Peyer's patch (tissue), 4 donors: ENCODE data around the gene RING1. TPM values are rescaled to one million over a fixed set of nuclear protein-coding genes. Genes with fewer than 3 reads are reported as not detected.

Source experiments
- DNase-seq, 3 donors: peaks; one replicate each; pipeline ENCODE4 v3.0.0-alpha.2; 2017 to 2019
- H3K27ac ChIP-seq, 4 donors: fragments of 200-600 bp; sonication (generic); one replicate each; pipeline ENCODE4 v1.5.1; 2016 to 2019
- H3K27me3 ChIP-seq, 2 donors: fragments of 200-600 bp; sonication (generic); one replicate each; pipeline ENCODE4 v1.5.1; 2019
- H3K36me3 ChIP-seq, 3 donors: fragments of 200-600 bp; sonication (generic); one replicate each; pipeline ENCODE4 v1.5.1; 2016 to 2019
- H3K4me1 ChIP-seq, 4 donors: fragments of 200-600 bp; sonication (generic); one replicate each; pipeline ENCODE4 v1.5.1; 2016 to 2019
- H3K4me3 ChIP-seq, 4 donors: fragments of 200-600 bp; sonication (generic); 1 replicate in 3 of 4; 2 replicates in 1 of 4; pipeline ENCODE4 v1.5.1; 2016 to 2019; ENCODE audit warnings: mild to moderate bottlenecking in 1 of 4
- H3K9me3 ChIP-seq, 4 donors: fragments of 200-600 bp; sonication (generic); one replicate each; pipeline ENCODE4 v1.5.1; 2016 to 2019; ENCODE audit warnings: mild to moderate bottlenecking in 1 of 4
- CTCF ChIP-seq, 6 experiments: fragments of 450-650 bp in 4 of 6; fragments of 200-600 bp in 2 of 6; sonication (generic) in 1 of 6; IDR thresholded peaks; one replicate each; pipeline ENCODE4 v1.5.1; 2017 to 2019; ENCODE audit warnings: antibody characterized with exemption in 6 of 6, mild to moderate bottlenecking in 3 of 6, moderate library complexity in 1 of 6
- POLR2A ChIP-seq, 2 donors: fragments of 450-650 bp; IDR thresholded peaks; one replicate each; pipeline ENCODE4 v1.5.1; 2017; ENCODE audit warnings: antibody characterized with exemption in 2 of 2, mild to moderate bottlenecking in 2 of 2, moderate library complexity in 2 of 2
- total RNA-seq, 4 donors: library from RNA; depleted of rRNA; stranded (reverse); fragments of >200 nt; gene quantifications; one replicate each; pipeline ENCODE4 v1.1.0, GENCODE V29; 2016

The RING1 gene
- total RNA-seq, 4 donors from 2014 or later = 18.2 to 38.0 (median 20.7) TPM

DNA sequence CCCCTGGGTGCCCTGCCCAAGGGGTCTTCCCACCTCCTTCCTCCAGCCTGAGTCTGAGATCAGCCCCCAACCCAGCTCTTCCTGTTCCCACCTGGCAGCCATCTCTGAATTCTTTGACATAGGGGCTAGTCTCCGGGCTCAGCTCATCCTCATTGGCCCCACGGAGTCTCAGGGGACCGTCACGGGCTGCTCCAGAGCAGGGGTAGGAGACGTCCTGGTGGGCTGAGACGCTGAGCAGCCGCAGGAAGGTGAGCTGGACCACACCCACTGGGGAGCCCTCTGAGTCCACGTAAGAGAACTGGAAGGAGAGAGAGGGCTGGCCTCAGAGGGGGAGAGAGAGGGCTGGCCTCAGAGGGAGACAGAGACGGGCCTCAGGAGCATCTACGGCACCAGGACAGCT, 44.1 kb upstream of the RING1 start:
- Histone ChIP-seq H3K27ac (no peak overlapping the region), H3K9me3 (no peaks in the 10 kb centered on the region), H3K4me3 (no peak overlapping the region), H3K4me1 (peaks cover 0 to 13% (median 6%) of the 10 kb centered on the region in 4 donors), H3K27me3 (no peaks in the 10 kb centered on the region), H3K36me3 (no peaks in the 10 kb centered on the region)
- TF ChIP-seq CTCF (IDR thresholded peaks at IDR 0.05) = no peak
- no peak for TF ChIP-seq POLR2A (IDR thresholded peaks at IDR 0.05)
- no peak for DNase-seq

DNA sequence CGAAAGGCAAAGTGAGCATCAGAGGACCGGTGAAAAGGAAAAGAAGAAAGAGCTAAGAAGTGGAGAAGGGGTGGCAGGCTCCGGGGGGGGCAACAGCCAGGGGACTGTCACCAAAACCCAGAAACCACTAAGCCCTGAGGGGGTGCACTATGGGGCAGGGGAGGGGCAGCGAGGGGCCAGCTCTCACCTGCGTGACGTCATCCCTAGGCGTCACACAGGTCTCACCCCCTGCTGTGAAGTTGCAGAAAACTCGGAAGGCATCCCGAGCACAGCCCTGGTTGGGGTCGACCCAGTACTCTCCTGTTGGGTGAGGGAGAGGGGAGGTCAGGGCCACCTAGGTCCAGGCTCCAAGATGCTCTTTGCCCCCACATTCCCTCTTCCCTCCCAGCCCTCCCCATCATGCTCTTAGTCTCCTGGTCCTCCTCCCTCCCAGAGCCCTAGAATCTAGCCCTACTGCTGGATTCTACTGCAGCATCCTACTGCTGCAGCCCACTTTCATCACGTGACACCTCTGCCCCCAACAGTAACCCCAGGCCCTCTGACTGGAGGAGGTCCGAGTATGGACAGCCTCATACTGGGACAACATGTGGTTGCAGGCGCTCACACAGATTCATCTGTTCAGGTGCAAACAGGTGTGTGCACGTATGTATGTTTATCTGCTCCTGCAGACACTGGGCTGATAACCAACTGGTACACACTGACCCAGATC, 43.5 kb upstream of the RING1 start:
- H3K9me3 ChIP-seq = no peaks in the 10 kb centered on the region
- H3K27me3 ChIP-seq = no peaks in the 10 kb centered on the region
- no peaks in the 10 kb centered on the region for H3K36me3 ChIP-seq
- DNase-seq = no peak
- H3K4me3 ChIP-seq = no peak overlapping the region
- no peak for TF ChIP-seq CTCF (IDR thresholded peaks at IDR 0.05)
- TF ChIP-seq POLR2A (IDR thresholded peaks at IDR 0.05) = no peak
- H3K27ac ChIP-seq = no peak overlapping the region
- peaks cover 0 to 13% (median 6%) of the 10 kb centered on the region in 4 donors for H3K4me1 ChIP-seq

DNA sequence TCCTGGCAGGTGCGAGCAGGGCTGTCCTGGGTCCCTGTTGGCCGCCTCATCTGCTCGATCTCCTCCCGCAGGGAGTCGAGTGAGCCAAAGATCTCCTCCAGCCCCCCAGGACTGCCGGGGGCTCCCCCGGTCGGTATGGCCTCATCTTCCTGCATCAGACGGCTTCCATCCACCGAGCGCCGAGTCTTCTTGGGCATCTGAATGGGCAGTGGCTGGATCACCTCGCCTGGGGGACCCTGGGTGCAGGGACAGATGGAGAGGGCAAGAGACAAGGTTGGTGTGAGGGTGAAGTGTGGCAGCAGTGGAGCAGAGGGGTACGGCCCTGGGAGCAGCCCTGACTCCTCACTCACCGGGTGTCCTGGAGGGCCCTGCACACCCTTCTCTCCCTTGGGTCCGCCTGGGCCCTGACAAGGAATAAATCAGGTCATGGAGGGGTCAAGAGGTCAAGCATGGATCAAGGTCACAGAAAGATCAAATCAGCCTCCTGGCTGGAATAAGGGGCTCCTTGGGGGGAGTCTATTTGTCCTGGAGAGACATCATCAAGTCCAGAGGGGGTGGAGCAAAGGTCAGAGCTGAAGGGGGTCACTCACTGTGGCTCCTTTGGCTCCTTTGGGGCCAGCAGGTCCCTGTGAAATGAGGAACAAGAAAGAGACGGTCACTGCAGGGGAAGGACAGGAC, 42.6 kb upstream of the RING1 start:
- H3K9me3 ChIP-seq = no peaks in the 10 kb centered on the region
- no peak for DNase-seq
- H3K4me3 ChIP-seq = no peak overlapping the region
- H3K36me3 ChIP-seq = no peaks in the 10 kb centered on the region
- H3K4me1 ChIP-seq = peaks cover 0 to 13% (median 6%) of the 10 kb centered on the region in 4 donors
- TF ChIP-seq POLR2A (IDR thresholded peaks at IDR 0.05) (no peak), CTCF (IDR thresholded peaks at IDR 0.05) (no peak)
- no peak overlapping the region for H3K27ac ChIP-seq
- no peaks in the 10 kb centered on the region for H3K27me3 ChIP-seq

DNA sequence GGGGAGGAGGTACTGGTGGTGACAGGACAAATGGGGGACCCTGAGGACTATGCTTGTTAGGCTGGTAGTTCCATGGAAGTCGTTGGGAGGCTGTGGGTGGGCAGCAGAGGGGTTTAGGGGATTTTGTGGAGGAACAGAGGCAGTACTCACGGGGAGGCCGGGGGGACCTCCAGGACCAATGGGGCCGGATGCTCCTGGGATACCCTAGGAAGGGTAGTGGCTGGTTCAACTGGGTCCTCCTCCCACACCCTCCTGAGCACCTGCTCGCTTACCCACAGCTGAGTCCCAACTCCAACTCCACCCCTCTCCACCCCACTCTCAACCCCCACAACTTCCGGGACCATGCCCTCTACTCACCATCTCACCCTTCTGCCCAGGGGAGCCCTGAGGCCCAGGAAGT, 41.9 kb upstream of the RING1 start:
- Histone ChIP-seq H3K4me3 (no peak overlapping the region), H3K27me3 (no peaks in the 10 kb centered on the region), H3K27ac (no peak overlapping the region), H3K9me3 (no peaks in the 10 kb centered on the region), H3K36me3 (no peaks in the 10 kb centered on the region), H3K4me1 (peaks cover 0 to 8% (median 4%) of the 10 kb centered on the region in 4 donors)
- DNase-seq = no peak
- TF ChIP-seq POLR2A (IDR thresholded peaks at IDR 0.05) = no peak

GRCh38 chr6:33166811-33167210, 41.5 kb upstream of the RING1 start:
- Histone ChIP-seq H3K27ac (no peak overlapping the region), H3K4me1 (peaks cover 0 to 5% (median 3%) of the 10 kb centered on the region in 4 donors), H3K36me3 (no peaks in the 10 kb centered on the region), H3K9me3 (no peaks in the 10 kb centered on the region), H3K27me3 (no peaks in the 10 kb centered on the region), H3K4me3 (no peak overlapping the region)
- TF ChIP-seq CTCF (IDR thresholded peaks at IDR 0.05) = no peak
- TF ChIP-seq POLR2A (IDR thresholded peaks at IDR 0.05) = no peak
- peak in 1 of 3 donors; percentile 42 for DNase-seq
